Lower leg skin (tissue), 3 donors: ENCODE results near the gene SKI.

Experiments used
- POLR2A ChIP-seq, 2 donors: fragments of 450-650 bp; IDR thresholded peaks; one replicate each; pipeline ENCODE4 v1.6.1; 2016 to 2017; ENCODE audit warnings: antibody characterized with exemption in 2 of 2, mild to moderate bottlenecking in 1 of 2, moderate library complexity in 1 of 2
- TF ChIP-seq, protein P1 (sequence below), 3 donors: fragments of 450-650 bp; IDR thresholded peaks; one replicate each; pipeline ENCODE4 v1.5.1; 2016; ENCODE audit warnings: antibody characterized with exemption in 3 of 3, mild to moderate bottlenecking in 3 of 3, moderate library complexity in 2 of 3

DNA sequence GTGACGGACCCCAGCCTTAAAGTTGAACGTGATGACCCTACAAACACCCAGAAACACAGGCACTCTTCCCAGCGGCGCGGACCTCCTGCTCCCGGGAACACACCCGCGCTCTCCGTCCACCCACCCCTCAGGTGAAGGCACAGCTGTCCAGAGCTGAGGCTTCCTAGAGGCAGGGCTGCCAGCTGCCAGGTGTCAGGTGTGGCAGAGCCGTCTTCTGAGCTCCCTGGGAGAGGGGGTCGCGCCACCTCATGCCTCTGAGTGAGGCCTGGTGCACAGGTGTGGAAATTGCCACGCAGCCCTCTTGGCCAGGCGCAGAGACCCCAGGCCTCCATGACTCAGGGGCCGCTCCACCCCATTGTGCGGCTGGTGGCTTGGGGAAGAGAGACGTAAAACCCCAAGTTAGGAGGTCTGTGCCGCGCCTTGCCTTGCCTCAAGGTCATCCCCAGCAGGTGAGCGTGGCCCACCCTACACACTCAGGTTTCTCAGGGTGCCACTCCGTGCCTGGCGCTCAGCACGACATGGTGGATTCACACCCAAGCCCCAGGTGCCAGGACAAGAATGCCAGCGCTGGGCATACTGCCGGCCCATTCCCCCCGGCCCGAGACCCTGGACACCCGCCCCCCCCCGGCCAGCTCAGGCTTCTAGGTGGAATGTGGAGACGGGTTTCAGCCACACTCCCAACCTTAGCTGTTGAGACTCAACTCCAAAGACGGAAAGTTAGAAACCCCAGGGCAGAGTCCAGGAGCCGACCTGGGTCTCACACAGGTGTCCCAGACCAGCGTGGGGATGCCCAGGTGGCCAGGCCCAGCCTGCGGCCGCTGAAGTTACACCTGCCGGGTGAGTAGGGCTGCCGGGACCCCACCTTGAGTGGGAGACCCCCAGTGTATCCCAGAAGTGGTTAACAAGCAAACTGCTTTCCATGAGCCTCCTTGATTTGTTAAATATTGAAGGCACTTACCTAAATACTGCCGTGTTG is 42.0 kb upstream of the SKI start:
- TF ChIP-seq, protein P1, sequence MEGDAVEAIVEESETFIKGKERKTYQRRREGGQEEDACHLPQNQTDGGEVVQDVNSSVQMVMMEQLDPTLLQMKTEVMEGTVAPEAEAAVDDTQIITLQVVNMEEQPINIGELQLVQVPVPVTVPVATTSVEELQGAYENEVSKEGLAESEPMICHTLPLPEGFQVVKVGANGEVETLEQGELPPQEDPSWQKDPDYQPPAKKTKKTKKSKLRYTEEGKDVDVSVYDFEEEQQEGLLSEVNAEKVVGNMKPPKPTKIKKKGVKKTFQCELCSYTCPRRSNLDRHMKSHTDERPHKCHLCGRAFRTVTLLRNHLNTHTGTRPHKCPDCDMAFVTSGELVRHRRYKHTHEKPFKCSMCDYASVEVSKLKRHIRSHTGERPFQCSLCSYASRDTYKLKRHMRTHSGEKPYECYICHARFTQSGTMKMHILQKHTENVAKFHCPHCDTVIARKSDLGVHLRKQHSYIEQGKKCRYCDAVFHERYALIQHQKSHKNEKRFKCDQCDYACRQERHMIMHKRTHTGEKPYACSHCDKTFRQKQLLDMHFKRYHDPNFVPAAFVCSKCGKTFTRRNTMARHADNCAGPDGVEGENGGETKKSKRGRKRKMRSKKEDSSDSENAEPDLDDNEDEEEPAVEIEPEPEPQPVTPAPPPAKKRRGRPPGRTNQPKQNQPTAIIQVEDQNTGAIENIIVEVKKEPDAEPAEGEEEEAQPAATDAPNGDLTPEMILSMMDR (IDR thresholded peaks at IDR 0.05) = no peak
- no peak for TF ChIP-seq POLR2A (IDR thresholded peaks at IDR 0.05)
